Ramos (cell line): ENCODE measurements around the gene TGFB1.
"Not testable (repeated sequence)": the region's sequence is repeated elsewhere in the genome, so short reads cannot be mapped to it uniquely, and the experiment has no call there.

ENCODE experiments used
- in situ Hi-C: fragments of 300-500 bp; cut with MboI; formaldehyde crosslinking; loops from one replicate; pipeline ENCODE4 v1.14.3; 2022; ENCODE audit warnings: low sequenced_read_pairs; ENCODE audit not compliant: unreplicated experiment

TGFB1 gene

DNA sequence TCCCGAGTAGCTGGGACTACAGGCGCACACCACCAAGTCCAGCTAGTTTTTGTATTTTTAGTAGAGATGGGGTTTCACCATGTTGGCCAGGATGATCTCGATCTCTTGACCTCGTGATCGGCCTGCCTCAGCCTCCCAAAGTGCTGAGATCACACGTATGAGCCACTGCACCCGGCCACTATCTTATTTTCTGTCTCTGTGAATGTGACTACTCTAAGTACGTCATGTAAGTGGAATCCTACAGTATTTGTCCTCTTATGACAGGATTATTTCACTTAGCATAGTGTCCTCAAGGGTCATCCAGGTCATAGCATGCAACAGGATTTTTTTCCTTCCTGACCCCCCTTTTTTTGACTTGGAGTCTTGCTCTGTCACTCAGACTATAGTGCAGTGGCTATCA is 17.8 kb upstream of the TGFB1 start:
- in situ Hi-C loops = no loop called here

DNA sequence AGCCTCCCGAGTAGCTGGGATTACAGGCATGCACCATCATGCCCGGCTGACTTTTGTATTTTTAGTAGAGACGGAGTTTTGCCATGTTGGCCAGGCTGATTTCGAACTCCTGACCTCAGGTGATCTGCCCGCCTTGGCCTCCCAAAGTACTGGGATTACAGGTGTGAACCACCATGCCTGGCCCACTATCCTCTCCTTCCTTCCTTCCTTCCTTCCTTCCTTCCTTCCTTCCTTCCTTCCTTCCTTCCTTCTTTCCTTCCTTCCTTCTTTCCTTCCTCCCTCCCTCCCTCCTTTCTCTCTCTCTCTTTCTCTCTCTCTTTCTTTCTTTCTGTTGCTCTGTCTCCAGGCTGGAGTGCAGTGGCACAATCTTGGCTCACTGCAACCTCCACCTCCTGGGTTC is 17.4 kb upstream of the TGFB1 start:
- in situ Hi-C loops = not testable (repeated sequence)

DNA sequence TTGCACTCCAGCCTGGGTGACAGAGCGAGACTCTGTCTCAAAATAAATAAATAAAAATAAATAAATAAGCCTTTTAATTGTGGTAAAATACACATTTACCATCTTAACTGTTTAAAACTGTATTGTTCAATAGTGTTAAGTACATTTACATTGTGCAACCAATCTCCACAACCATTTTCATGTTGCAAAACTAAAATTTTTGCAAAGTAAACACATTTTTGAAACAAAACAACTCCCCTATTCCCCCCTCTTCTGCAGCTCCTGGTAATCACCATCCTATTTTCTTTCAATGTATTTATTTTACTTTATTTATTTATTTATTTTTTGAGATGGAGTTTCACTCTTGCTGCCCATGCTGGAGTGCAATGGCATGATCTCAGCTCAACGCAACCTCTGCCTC is 16.0 kb upstream of the TGFB1 start:
- in situ Hi-C loops = no loop called here

DNA sequence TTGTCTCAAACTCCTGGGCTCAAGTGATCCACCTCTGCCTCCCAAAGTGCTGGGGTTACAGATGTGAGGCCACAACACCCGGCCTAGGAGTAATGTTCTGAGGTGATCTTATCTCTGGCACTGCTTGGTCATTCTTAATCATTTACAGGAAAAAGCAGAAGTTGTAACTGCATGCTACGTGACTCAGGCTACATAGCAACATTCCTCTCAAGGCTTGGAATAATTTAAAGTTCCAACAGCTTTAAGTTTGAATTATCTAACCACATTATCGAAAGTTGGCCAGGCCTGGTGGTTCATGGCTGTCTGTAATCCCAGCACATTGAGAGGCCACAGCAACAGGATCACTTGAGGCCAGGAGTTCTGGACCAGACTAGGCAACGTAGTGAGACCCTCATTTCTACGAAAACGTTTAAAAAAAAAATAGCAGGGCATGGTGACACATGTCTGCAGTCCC is 14.2 kb upstream of the TGFB1 start:
- in situ Hi-C loops = no loop called here

DNA sequence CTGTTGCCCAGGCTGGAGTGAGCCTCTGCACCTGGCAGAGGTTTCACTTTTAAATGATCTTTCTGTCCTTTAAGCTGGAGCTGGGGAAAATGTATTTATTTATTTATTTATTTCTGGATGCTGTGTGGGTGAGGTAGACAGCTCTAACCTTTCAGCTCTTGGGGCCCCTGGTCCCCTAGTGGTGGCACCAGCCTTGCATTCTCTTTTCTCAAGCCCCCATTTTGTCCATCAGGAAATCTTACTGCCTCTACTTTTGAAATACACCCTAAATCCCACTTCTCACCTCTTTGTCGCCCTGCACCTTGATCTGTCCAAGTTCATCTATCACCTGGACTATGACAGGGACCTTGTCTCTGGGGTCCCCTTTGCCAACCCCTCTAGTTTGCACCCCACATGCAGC is 12.4 kb upstream of the TGFB1 start:
- in situ Hi-C loops = no loop called here

DNA sequence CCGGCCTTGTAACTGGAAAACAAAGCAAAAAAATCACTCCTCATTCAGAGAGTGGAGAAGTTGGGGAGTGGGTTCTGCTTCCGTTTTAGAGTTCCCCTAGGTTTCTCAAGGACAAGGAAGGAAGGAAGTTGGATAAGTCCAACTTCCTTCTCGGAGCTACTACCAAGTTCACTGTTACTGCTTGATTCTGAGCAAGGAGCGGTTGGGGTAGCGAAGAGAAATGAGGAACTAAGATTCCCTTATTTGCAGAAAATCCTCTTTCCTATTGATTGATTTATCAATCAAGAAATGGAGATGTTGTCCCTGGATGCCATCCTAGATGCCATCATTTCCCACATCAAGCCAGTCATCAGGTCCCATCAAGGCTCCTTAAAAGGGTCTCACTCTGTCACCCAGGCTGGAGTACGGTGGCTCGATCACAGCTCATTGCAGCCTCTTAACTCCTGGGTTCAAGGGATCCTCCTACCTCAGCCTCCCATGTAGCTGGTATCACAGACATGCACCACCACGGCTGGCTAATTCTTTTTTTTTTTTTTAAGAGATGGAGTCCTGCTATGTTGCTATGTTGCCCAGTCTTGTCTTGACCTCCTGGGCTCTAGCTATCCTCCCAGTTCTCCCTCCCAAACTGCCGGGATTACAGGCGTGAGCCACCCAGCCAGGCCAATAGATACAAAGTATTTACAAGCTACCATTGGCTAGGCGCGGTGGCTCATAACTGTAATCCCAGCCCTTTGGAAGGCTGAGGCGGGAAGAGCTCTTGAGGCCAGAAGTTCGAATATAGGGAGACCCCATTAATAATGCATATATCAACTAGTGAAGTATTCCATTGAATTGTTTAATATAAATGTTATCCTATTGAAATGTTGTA is 11.0 kb upstream of the TGFB1 start:
- in situ Hi-C loops = no loop called here

DNA sequence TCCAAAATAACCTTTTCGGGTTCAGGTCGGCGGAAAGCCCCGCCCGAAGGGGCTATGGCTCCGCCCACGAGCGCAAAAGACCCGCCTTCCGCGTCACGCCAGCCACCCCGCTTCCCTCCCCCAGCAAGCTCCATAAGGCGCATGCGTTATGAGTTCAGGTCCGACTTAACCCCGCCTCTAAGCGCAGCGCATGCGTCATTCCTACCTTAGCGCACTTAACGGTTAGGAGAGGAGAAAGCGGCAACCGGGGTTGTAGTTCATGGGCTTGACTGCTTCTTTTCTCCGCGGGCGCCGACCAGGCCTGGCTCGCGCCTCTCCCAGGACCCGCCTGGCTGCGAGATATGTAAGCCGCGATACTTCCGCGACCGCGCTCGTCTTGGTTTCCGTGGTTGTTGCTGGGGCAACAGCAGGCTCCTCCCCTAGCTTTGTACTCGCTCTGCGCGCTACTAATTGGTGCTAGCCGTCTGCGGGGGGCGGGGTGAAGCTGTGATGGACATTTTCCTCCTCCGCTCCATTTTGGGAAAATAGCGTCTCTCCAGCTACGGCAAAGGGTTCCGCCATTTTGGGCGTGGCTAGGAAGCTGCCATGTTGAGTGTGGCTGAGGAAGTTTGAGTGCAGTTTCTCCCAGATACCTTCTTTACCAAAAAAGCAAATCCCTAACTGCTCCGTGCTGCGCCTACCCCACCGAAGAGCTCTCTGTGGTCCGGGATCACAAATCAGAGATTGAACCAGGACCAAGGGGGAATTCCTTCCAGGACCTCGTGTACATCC is 10.2 kb upstream of the TGFB1 start, which contains the start of gene B9D2:
Gene B9D2 (minus strand): TSS at position 397 of the 771 bp plus-strand sequence. CDS start 630 bp downstream, outside the sequence.
- in situ Hi-C loops = no loop called here

GRCh38 chr19:41363371-41363752 is 9.6 kb upstream of the TGFB1 start:
- in situ Hi-C loops = no loop called here

GRCh38 chr19:41362143-41362847 is 8.6 kb upstream of the TGFB1 start:
- in situ Hi-C loops = no loop called here

- in situ Hi-C loops = no loop called here
These were observed 6.0 kb upstream of the TGFB1 start for GRCh38 chr19:41359741-41360140.

- in situ Hi-C loops = no loop called here
These were observed 4.0 kb upstream of the TGFB1 start for GRCh38 chr19:41357746-41358145.

- in situ Hi-C loops = no loop called here
These were observed 3.4 kb upstream of the TGFB1 start for GRCh38 chr19:41356984-41357739.

GRCh38 chr19:41355802-41356201 is 2.1 kb upstream of the TGFB1 start:
- in situ Hi-C loops = no loop called here

- in situ Hi-C loops = no loop called here
These were observed 1.3 kb upstream of the TGFB1 start for GRCh38 chr19:41355035-41355434.

DNA sequence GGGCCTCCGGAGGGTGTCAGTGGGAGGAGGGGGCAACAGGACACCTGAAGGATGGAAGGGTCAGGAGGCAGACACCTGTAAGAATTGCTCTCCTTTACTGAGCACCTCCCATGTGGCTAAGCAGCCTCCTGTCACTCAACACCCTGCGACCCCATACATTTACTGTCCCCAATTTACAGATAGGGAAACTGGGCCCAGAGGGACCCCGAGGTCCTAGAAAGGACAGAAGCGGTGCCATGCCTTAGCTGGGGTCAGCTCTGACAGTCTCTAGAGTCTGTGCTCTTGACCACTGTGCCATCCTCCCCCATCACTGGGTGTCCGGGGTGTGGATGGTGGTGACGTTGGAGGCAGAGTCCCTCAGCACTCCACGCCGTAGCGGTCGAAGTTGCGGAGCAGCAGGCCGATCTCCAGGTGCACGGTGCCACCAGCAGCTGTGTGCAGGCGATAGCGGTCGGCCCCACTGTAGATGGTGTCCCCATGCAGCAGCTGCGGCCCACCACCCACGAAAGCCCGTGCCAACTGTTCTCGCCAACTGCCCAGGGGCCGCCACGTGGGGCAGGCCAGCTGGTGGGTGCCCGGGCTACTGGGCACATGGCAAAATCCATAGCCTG is 726 bp upstream of the TGFB1 start:
- in situ Hi-C loops = no loop called here

- in situ Hi-C loops = no loop called here
These were observed 885 bp downstream of the TGFB1 start for GRCh38 chr19:41352609-41353465.

DNA sequence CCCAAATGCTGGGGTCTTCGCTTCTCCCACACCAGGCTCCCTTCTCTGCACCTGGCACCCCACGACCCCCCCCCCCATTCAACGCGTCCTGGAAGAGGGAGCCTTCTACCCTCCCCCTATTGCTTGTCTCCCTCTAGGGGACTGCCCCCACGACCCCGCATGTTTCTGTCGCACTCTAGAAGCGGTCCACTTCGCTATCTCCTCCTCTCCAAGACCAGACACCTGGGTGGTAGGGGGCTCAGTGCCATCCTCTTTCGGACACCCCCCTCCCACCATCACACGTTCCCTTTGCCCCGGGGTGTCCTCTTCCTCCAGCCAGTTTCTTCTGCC is 1.5 kb downstream of the TGFB1 start:
- in situ Hi-C loops = no loop called here

DNA sequence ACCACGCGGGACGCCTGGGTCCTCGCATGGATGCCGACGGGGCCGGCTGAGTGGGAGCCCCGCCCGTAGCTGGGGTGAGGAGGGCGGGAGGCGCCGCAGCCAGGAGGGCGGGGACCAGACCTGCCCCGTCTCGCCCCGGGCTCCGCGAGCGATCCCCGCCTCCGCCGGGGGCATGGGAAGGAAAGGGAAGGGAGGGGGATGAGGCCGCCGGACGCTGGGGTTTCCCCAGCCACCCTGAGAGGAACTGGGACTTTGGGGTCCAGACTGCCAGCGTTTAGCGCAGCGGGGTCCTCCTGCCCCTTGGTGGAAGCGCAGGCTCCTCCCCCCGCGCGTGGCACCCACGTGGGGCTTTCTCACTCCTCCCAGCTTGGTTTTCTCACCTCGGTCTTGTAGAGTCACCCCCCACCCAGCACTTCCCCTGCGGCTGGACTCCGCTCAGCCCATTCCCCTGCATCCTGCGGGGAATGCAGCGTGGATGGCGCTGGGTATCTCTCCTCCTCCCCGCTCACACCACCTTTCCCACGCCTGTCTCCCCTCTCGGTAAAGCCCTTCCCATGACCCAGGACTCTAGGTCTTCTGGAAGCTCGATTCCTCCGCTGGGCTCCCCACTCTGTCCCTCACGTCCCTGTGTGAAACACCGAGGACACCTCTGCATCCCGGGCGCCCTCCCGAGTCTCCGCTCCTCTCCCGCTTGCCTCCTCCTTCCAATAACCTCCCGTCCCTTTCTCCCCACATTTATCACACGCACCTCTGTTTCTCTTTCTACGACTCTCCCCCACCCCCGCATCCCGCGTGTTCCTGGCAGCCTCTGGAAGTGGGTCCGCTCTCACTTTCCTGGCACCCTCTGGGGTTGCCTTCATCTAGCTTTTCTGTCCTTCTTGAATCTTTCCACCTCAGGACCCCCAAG is 2.1 kb downstream of the TGFB1 start:
- in situ Hi-C loops = no loop called here
